K562 (cell line): Measurements from ENCODE around the gene SLC4A9. TPM values are rescaled to one million over a fixed set of nuclear protein-coding genes. Genes with fewer than 3 reads are reported as not detected.

Experiments used
- ATAC-seq: fragments of 200-7000 bp; cut with Tn5 transposase; 3 replicates; pipeline ENCODE4 v1.9.1; 2020; ENCODE audit warnings: moderate library complexity
- BruUV-seq: library from RNA; stranded (reverse); fragments of 400-500 nt; replicated peaks from 2 replicates; lab custom pipeline; 2021; lab: Mats Ljungman, UMichigan
- CTCF ChIA-PET: fragments of 300-600 bp; formaldehyde crosslinking; extraction: SDS; loops from one replicate; lab custom pipeline; 2021; ENCODE audit warnings: low intra/inter-chr PET ratio; lab: Yijun Ruan, JAX
- POLR2A ChIA-PET: fragments of 300-600, 350-650 bp; sonication (Branson Sonifier 250); formaldehyde crosslinking; extraction: SDS; loops from one replicate; lab custom pipeline; 2021; ENCODE audit warnings: antibody characterized with exemption, inconsistent platforms; lab: Yijun Ruan, JAX
- DNase-seq, 4 experiments: peaks; one replicate each; pipeline versions ENCODE4 v3.0.0 to v3.0.0-alpha.2; 2011 to 2018; ENCODE audit warnings: low spot score in 3 of 4, mixed read lengths in 3 of 4; ENCODE audit errors: extremely low read depth in 1 of 4
- FAIRE-seq: peaks from 2 replicates; lab custom pipeline; 2011; peaks lifted over from hg19 to GRCh38; lab: Jason Lieb, UNC
- H2AFZ ChIP-seq: 2 replicates; pipeline ENCODE4 v1.6.0; 2011; ENCODE audit warnings: low read depth, low read length, control low read depth, inconsistent platforms
- H3K27ac ChIP-seq: fragments of 200-600 bp; 3 replicates; pipeline ENCODE4 v1.8.0; 2011; ENCODE audit warnings: low read depth, mild to moderate bottlenecking, control low read depth, inconsistent platforms, low read length, moderate library complexity, mixed read lengths; ENCODE audit errors: extremely low read depth
- H3K27me3 ChIP-seq, 2 experiments: fragments of 300-600 bp in 1 of 2; 2 replicates in 1 of 2; 3 replicates in 1 of 2; pipeline versions ENCODE4 v1.6.0 to v1.8.0; 2011; ENCODE audit warnings: inconsistent platforms in 2 of 2, low read length in 2 of 2, mild to moderate bottlenecking in 1 of 2, mixed read lengths in 1 of 2, moderate library complexity in 1 of 2; ENCODE audit not compliant: control insufficient read depth in 2 of 2, insufficient read depth in 2 of 2
- H3K36me3 ChIP-seq: fragments of 300-600 bp; 3 replicates; pipeline ENCODE4 v1.8.0; 2011; ENCODE audit warnings: mild to moderate bottlenecking, low read length, inconsistent platforms; ENCODE audit not compliant: control insufficient read depth, insufficient read depth
- H3K4me1 ChIP-seq, 2 experiments: fragments of 200-600 bp in 1 of 2; replicated peaks in 1 of 2; 2 replicates in 1 of 2; 3 replicates in 1 of 2; pipeline versions ENCODE4 v1.5.1 to v1.8.0; 2011; ENCODE audit warnings: inconsistent platforms in 2 of 2, low read length in 2 of 2, mild to moderate bottlenecking in 1 of 2, mixed read lengths in 1 of 2, moderate library complexity in 1 of 2; ENCODE audit not compliant: control insufficient read depth in 2 of 2, insufficient read depth in 2 of 2
- H3K4me2 ChIP-seq: 2 replicates; pipeline ENCODE4 v1.6.1; 2011; ENCODE audit warnings: low read length, control low read depth, inconsistent platforms, mixed read lengths; ENCODE audit not compliant: insufficient read depth
- H3K4me3 ChIP-seq: fragments of 200-600 bp; sonication (generic), shearing (Covaris generic); 2 replicates; pipeline ENCODE4 v1.5.1; 2016; ENCODE audit warnings: control low read depth, inconsistent platforms
- H3K79me2 ChIP-seq: fragments of 200-600 bp; 3 replicates; pipeline ENCODE4 v1.8.0; 2011; ENCODE audit warnings: low read length, inconsistent platforms; ENCODE audit not compliant: control insufficient read depth, insufficient read depth
- H3K9ac ChIP-seq, 2 experiments: 2 replicates each; pipeline versions ENCODE4 v1.6.0 to v1.6.1; 2011; ENCODE audit warnings: low read depth in 2 of 2, low read length in 2 of 2, control low read depth in 1 of 2, inconsistent platforms in 1 of 2, mild to moderate bottlenecking in 1 of 2, mixed read lengths in 1 of 2; ENCODE audit not compliant: insufficient read depth in 1 of 2
- H3K9me1 ChIP-seq: one replicate; pipeline ENCODE4 v1.6.0; 2011; ENCODE audit warnings: inconsistent platforms, mild to moderate bottlenecking, low read length, moderate library complexity; ENCODE audit not compliant: control insufficient read depth, insufficient read depth
- H3K9me3 ChIP-seq: replicated peaks from 2 replicates; pipeline ENCODE4 v1.5.1; 2011; ENCODE audit warnings: low read depth, low read length, inconsistent platforms; ENCODE audit not compliant: control insufficient read depth, insufficient read depth
- H4K20me1 ChIP-seq: replicated peaks from 2 replicates; pipeline ENCODE4 v1.6.1; 2011; ENCODE audit warnings: low read length, inconsistent platforms, mixed read lengths; ENCODE audit not compliant: control insufficient read depth, insufficient read depth
- FOXJ3 ChIP-seq: sonication (generic); formaldehyde crosslinking; IDR thresholded peaks from 2 replicates; pipeline ENCODE4 v1.4.0; 2020; ENCODE audit warnings: mild to moderate bottlenecking, missing genetic modification reagents
- HLTF ChIP-seq: fragments of 450-650 bp; IDR thresholded peaks from 2 replicates; pipeline ENCODE4 v1.6.1; 2016
- NCOA6 ChIP-seq: fragments of 450-650 bp; IDR thresholded peaks from 2 replicates; pipeline ENCODE4 v1.6.1; 2017; ENCODE audit warnings: mild to moderate bottlenecking
- RBM25 ChIP-seq: fragments of 200-400 bp; formaldehyde crosslinking; IDR thresholded peaks from 2 replicates; pipeline ENCODE4 v1.6.1; 2018; ENCODE audit warnings: low read length, low read depth, moderate library complexity; ENCODE audit not compliant: severe bottlenecking
- WGBS: fragments of 100-300 bp; shearing (Covaris generic); methylation state at CpG from one replicate; pipeline ENCODE4 v1.1.6; 2016; ENCODE audit warnings: low coverage, mixed read lengths; ENCODE audit not compliant: insufficient coverage; ENCODE audit errors: missing lambda C conversion rate; 5-methylcytosine and 5-hydroxymethylcytosine counted together
- in situ Hi-C: fragments of 300-500 bp; cut with MboI; formaldehyde crosslinking; loops from 4 replicates; pipeline ENCODE4 v1.15.0; 2018; ENCODE audit warnings: inconsistent platforms, mixed read lengths
- intact Hi-C: fragments of 100-400 bp; cut with micrococcal nuclease; formaldehyde crosslinking; loops from 2 replicates; pipeline ENCODE4 v1.14.2; 2022
- polyA plus RNA-seq, 8 experiments: library from polyadenylated mRNA; depleted of rRNA in 4 of 8; stranded (reverse) in 5 of 8; unstranded in 3 of 8; fragments of >200 nt; fragmentation: Nextera tagmentation in 2 of 8; fragmentation: Illumina TruSeq in 1 of 8; extraction: Ambion mirVana in 2 of 8; extraction: Trizol in 1 of 8; gene quantifications; 2 replicates each; pipeline versions ENCODE4 v1.2.1 to v1.2.3, GENCODE V29; 2011 to 2014; ENCODE audit warnings: inconsistent platforms in 1 of 8, missing spikeins in 1 of 8
- total RNA-seq, 7 experiments: library from RNA; depleted of rRNA in 6 of 7; stranded (reverse); fragments of >200 nt in 6 of 7; fragmentation: Illumina TruSeq in 2 of 7; extraction: Trizol in 2 of 7; gene quantifications; 2 replicates each; pipeline versions ENCODE4 v1.2.1 to v1.2.3, GENCODE V29; 2011 to 2021; ENCODE audit warnings: low replicate concordance in 1 of 7

SLC4A9 gene
- total and polyA plus RNA-seq, 9 of the 15 experiments (the other 6 are each of a cell fraction or from before 2014, with no cell fraction given) = 0.05 to 0.13 TPM; not detected in 7

GRCh38 chr5:140371356-140372151 is 11.6 kb downstream of the SLC4A9 start:
- 32% methylated on average over 3 of the region's 3 CpGs for WGBS
- Histone ChIP-seq H3K4me1 (peaks cover 6 to 7% of the 10 kb centered on the region in 2 experiments; a peak in 2 of 5 replicates), H3K79me2 (no peaks in the 10 kb centered on the region), H3K9me3 (no peaks in the 10 kb centered on the region), H3K27me3 (no peaks in the 10 kb centered on the region), H3K4me2 (no peak overlapping the region), H3K36me3 (no peaks in the 10 kb centered on the region), H3K4me3 (no peak overlapping the region), H3K9ac (no peak overlapping the region), H3K27ac (no peak overlapping the region), H4K20me1 (no peaks in the 10 kb centered on the region), H2AFZ (no peak overlapping the region)
- POLR2A ChIA-PET = interaction anchor here (1.0 to 2.0 kb wide), 4 partner anchors 11 to 292 kb away, joined by 3 to 6 read pairs (median 6); partner anchors contain the start of genes ANKHD1 and SLC4A9
- ATAC-seq (no peak), DNase-seq (no peak)
- BruUV-seq = no TSS peak
- TF ChIP-seq HLTF = no peak
- TF ChIP-seq NCOA6 = no peak
- TF ChIP-seq FOXJ3 (CRISPR knock-in tag) = no peak
- TF ChIP-seq RBM25 = peak; percentile 61
- TF ChIP-seq, all 486 proteins: peak for 1
- FAIRE-seq = no peak
- intact Hi-C loops (loop anchor here (2.0 to 5.0 kb wide), 2 partner anchors 176 to 347 kb away; partner anchors contain the start of gene EIF4EBP3), in situ Hi-C loops (no loop called here)
- no peaks in the 10 kb centered on the region for H3K9me1 ChIP-seq
- CTCF ChIA-PET = no interaction called here
